Measurements from ENCODE around the gene PIEZO1. TPM values are rescaled to one million over a fixed set of nuclear protein-coding genes. Genes with fewer than 3 reads are reported as not detected.

Gene PIEZO1
- total and polyA plus RNA-seq, 9 of the 15 experiments (the other 6 are each of a cell fraction or from before 2014, with no cell fraction given), result 3.6 to 432 (median 131) TPM

DNA sequence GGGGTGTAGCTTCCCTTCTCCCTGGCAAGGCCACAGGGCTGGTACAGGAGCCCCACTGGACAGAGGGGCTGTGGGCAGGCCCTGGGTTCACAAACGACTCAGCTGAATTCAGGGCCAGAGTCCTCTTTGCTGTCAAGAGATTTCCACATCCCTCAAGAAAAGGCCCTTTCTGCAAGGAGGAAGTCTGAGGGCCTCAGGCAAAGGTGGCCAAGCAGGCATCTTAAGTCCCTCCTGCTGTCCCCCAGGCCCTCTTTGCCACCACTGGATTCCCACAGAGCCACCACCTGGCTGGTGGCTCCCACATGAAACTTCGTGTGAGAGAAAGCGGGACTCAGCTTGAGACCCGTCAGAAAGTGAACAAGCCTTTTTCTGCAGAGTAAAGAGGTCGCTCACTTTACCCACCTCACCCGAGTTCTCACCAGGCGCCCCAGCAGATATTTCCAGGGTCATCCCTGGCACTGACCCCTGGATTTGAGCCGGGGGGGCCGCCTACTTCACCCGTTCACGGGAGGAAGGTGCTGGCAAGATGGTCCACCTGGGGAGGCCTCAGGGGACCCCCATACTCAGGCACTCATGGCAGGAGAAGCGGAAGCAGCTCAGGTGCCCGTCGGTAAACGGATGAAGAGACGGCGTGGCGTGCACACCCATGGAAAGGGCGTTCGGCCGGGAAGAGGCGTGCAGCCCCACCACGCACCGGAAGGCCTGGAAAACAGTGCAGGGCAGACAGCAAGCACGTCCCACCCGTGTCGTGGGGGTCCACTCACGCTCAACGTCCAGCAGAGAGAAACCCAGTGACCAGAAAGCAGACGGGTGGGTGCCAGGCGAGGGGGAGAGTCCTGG, 82.4 kb downstream of the PIEZO1 start:
- Histone ChIP-seq H4K20me1 (replicated peaks; ENCODE audit: control insufficient read depth, insufficient read depth, low read length) (peaks cover 11% of the 10 kb centered on the region; the same call in 1 of the 2 replicates), H3K9me1 (ENCODE audit: control insufficient read depth, insufficient read depth, low read length) (peaks cover 3% of the 10 kb centered on the region), H3K27me3 (ENCODE audit: control insufficient read depth in 2 of 2, insufficient read depth in 2 of 2, low read length in 2 of 2) (no peaks in the 10 kb centered on the region), H2AFZ (ENCODE audit: low read depth, low read length) (no peak overlapping the region), H3K9ac (ENCODE audit: insufficient read depth in 1 of 2, low read depth in 2 of 2, low read length in 2 of 2) (peak overlapping the region in 1 of 2 experiments; percentile 88; a peak in 2 of 4 replicates), H3K9me3 (replicated peaks; ENCODE audit: control insufficient read depth, insufficient read depth, low read depth, low read length) (no peaks in the 10 kb centered on the region), H3K79me2 (ENCODE audit: control insufficient read depth, insufficient read depth, low read length) (peaks cover 64% of the 10 kb centered on the region), H3K27ac (ENCODE audit: extremely low read depth, low read depth, low read length) (peak overlapping the region; percentile 25; the same call in 1 of the 3 replicates), H3K4me1 (replicated peaks in 1 of 2; ENCODE audit: control insufficient read depth in 2 of 2, insufficient read depth in 2 of 2, low read length in 2 of 2) (peaks cover 16 to 85% of the 10 kb centered on the region in 2 experiments), H3K36me3 (ENCODE audit: control insufficient read depth, insufficient read depth, low read length) (peaks cover 61% of the 10 kb centered on the region; the same call in 1 of the 3 replicates), H3K4me3 (no peak overlapping the region), H3K4me2 (ENCODE audit: insufficient read depth, low read length) (no peak overlapping the region)
- DNase-seq (ENCODE audit: extremely low read depth in 1 of 4, low spot score in 3 of 4) (no peak), ATAC-seq (no peak), FAIRE-seq (no peak)
- TF ChIP-seq HOXB6 (CRISPR knock-in tag; IDR thresholded peaks at IDR 0.05; ENCODE audit: borderline replicate concordance) (no peak), HLTF (IDR thresholded peaks at IDR 0.05) (no peak), COPS2 (conservative IDR thresholded peaks at IDR 0.05) (no peak), POLR2AphosphoS5 (IDR thresholded peaks at IDR 0.05; ENCODE audit: control insufficient read depth, insufficient read depth, low read depth, low read length) (no peak), KDM1A (IDR thresholded peaks at IDR 0.05) (no peak)
- TF ChIP-seq, protein P1, sequence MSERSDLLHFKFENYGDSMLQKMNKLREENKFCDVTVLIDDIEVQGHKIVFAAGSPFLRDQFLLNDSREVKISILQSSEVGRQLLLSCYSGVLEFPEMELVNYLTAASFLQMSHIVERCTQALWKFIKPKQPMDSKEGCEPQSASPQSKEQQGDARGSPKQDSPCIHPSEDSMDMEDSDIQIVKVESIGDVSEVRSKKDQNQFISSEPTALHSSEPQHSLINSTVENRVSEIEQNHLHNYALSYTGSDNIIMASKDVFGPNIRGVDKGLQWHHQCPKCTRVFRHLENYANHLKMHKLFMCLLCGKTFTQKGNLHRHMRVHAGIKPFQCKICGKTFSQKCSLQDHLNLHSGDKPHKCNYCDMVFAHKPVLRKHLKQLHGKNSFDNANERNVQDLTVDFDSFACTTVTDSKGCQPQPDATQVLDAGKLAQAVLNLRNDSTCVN (CRISPR knock-in tag; IDR thresholded peaks at IDR 0.05), result no peak
- WGBS (ENCODE audit: insufficient coverage, low coverage, missing lambda C conversion rate), result 89% methylated on average over 31 of the region's 31 CpGs
- in situ Hi-C loops (cut with MboI), result no loop called here
- POLR2A ChIA-PET, result interaction anchor here (0.7 to 1.0 kb wide), 4 partner anchors 9 to 77 kb away, joined by 3 to 4 read pairs (median 3); no protein-coding TSS in a partner anchor
- intact Hi-C loops (cut with micrococcal nuclease), result no loop called here
- no TSS peak for BruUV-seq (replicated peaks)
- CTCF ChIA-PET (ENCODE audit: low intra/inter-chr PET ratio), result interaction anchor here (0.6 kb wide), 1 partner anchor 37 kb away, joined by 3 read pairs; no protein-coding TSS in a partner anchor
